MCF 10A (cell line): ENCODE data around the gene AR. TPM values are rescaled to one million over a fixed set of nuclear protein-coding genes. Genes with fewer than 3 reads are reported as not detected.

Experiments used
- BruUV-seq: library from RNA; stranded (reverse); fragments of 400-500 nt; replicated peaks from 2 replicates; lab custom pipeline; 2021; lab: Mats Ljungman, UMichigan
- CTCF ChIA-PET: fragments of 300-600 bp; sonication (Branson Sonifier 250); formaldehyde crosslinking; extraction: SDS; loops from one replicate; lab custom pipeline; 2021; ENCODE audit warnings: antibody characterized with exemption, inconsistent platforms; lab: Yijun Ruan, JAX
- POLR2A ChIA-PET: fragments of 300-600, 350-650 bp; sonication (Branson Sonifier 250); formaldehyde crosslinking; extraction: SDS; loops from one replicate; lab custom pipeline; 2020; ENCODE audit warnings: antibody characterized with exemption, inconsistent platforms; lab: Yijun Ruan, JAX
- DNase-seq: peaks from one replicate; pipeline ENCODE4 v3.0.0-alpha.2; 2018; ENCODE audit not compliant: unreplicated experiment
- H3K27ac Mint-ChIP-seq: one replicate; pipeline ENCODE4 v1.8.0; 2022; ENCODE audit warnings: mild to moderate bottlenecking, low read depth, mixed read lengths; ENCODE audit not compliant: unreplicated experiment
- H3K27me3 Mint-ChIP-seq: one replicate; pipeline ENCODE4 v1.8.0; 2022; ENCODE audit warnings: mixed read lengths; ENCODE audit not compliant: insufficient read depth, unreplicated experiment
- H3K36me3 Mint-ChIP-seq: one replicate; pipeline ENCODE4 v1.8.0; 2022; ENCODE audit warnings: mild to moderate bottlenecking, moderate library complexity, mixed read lengths; ENCODE audit not compliant: insufficient read depth, unreplicated experiment
- H3K4me1 Mint-ChIP-seq: one replicate; pipeline ENCODE4 v1.8.0; 2022; ENCODE audit warnings: mixed read lengths; ENCODE audit not compliant: insufficient read depth, unreplicated experiment
- H3K4me3 Mint-ChIP-seq: one replicate; pipeline ENCODE4 v1.8.0; 2022; ENCODE audit warnings: mild to moderate bottlenecking, moderate library complexity, mixed read lengths; ENCODE audit not compliant: unreplicated experiment
- H3K9me3 Mint-ChIP-seq: one replicate; pipeline ENCODE4 v1.8.0; 2022; ENCODE audit warnings: mixed read lengths; ENCODE audit not compliant: unreplicated experiment
- intact Hi-C: fragments of 100-400 bp; cut with micrococcal nuclease; formaldehyde crosslinking; loops from 2 replicates; pipeline ENCODE4 v1.14.1; 2022
- total RNA-seq: library from RNA; stranded (reverse); gene quantifications from 2 replicates; pipeline ENCODE4 v1.2.3, GENCODE V29; 2022
- TF ChIP-seq, protein P1 (sequence below): fragments of 200-600 bp; IDR thresholded peaks from one replicate; pipeline ENCODE4 v1.8.0; 2022; ENCODE audit warnings: antibody characterized with exemption, mild to moderate bottlenecking; ENCODE audit not compliant: unreplicated experiment

Gene AR
- total RNA-seq, 1 experiment from 2014 or later, result not detected

DNA sequence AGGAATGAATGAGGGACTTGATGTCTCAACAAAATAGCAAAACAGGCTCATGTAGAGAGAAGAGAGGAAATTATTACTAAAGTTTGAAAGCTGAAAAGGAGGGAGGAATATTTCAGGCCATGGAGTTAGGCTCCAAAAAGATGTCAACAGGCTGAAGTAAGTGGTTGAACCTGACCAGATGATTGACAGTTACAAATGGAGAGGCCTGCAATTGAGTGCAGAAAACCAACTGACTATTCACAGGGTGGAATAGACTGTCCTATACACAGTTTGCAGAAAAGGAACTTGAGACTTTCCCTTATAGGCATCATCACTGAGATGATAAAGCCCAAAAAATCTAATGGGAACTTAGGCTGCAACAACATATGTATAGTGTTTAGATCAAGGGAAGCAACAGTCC, 233.3 kb downstream of the AR start:
- POLR2A ChIA-PET, result no interaction called here
- H3K4me1 Mint-ChIP-seq, result peaks cover 8% of the 10 kb centered on the region
- no peak overlapping the region for H3K27ac Mint-ChIP-seq
- CTCF ChIA-PET, result no interaction called here
- BruUV-seq, result no TSS peak
- no peak overlapping the region for H3K4me3 Mint-ChIP-seq
- intact Hi-C loops, result no loop called here
- TF ChIP-seq, protein P1, sequence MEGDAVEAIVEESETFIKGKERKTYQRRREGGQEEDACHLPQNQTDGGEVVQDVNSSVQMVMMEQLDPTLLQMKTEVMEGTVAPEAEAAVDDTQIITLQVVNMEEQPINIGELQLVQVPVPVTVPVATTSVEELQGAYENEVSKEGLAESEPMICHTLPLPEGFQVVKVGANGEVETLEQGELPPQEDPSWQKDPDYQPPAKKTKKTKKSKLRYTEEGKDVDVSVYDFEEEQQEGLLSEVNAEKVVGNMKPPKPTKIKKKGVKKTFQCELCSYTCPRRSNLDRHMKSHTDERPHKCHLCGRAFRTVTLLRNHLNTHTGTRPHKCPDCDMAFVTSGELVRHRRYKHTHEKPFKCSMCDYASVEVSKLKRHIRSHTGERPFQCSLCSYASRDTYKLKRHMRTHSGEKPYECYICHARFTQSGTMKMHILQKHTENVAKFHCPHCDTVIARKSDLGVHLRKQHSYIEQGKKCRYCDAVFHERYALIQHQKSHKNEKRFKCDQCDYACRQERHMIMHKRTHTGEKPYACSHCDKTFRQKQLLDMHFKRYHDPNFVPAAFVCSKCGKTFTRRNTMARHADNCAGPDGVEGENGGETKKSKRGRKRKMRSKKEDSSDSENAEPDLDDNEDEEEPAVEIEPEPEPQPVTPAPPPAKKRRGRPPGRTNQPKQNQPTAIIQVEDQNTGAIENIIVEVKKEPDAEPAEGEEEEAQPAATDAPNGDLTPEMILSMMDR, result no peak
- H3K27me3 Mint-ChIP-seq, result no peaks in the 10 kb centered on the region
- DNase-seq, result no peak
- peaks cover 29% of the 10 kb centered on the region for H3K9me3 Mint-ChIP-seq
- no peaks in the 10 kb centered on the region for H3K36me3 Mint-ChIP-seq

DNA sequence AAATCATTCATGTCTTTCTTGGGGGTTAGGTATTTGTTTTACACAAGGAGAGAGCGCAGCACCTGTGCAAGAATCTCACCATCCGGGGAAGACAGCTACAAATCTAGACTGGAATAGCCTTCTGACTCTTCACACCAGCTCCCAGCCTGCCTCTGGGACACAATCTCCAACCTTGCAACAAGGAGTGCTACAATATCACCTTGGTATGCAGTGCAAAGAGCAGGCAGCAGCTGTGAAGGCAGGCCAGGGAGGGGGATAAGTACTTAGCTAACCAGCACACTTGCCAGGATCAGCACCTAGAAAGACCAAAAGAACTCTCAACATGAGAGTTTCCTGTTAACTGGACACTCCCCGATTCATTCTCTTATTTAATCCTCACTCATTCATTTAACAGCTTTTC, 235.3 kb downstream of the AR start:
- peaks cover 8% of the 10 kb centered on the region for H3K4me1 Mint-ChIP-seq

More for the DNA sequence above, 235.3 kb downstream of the AR start:
- intact Hi-C loops, result no loop called here
- ChIA-PET POLR2A (no interaction called here), CTCF (no interaction called here)
- TF ChIP-seq, protein P1, result no peak
- no peak for DNase-seq
- Mint-ChIP-seq H3K36me3 (no peaks in the 10 kb centered on the region), H3K4me3 (no peak overlapping the region), H3K27me3 (no peaks in the 10 kb centered on the region), H3K27ac (no peak overlapping the region), H3K9me3 (peaks cover 24% of the 10 kb centered on the region)
- no TSS peak for BruUV-seq
